HUDEP-2 (cell line): ENCODE measurements around the gene EIF3L.

Experiments used
- DNase-seq, 76 experiments: peaks; one replicate each; lab custom pipeline; 2025; ENCODE audit not compliant: unreplicated experiment in 76 of 76; lab: John Stamatoyannopoulos, UW

The EIF3L gene

DNA sequence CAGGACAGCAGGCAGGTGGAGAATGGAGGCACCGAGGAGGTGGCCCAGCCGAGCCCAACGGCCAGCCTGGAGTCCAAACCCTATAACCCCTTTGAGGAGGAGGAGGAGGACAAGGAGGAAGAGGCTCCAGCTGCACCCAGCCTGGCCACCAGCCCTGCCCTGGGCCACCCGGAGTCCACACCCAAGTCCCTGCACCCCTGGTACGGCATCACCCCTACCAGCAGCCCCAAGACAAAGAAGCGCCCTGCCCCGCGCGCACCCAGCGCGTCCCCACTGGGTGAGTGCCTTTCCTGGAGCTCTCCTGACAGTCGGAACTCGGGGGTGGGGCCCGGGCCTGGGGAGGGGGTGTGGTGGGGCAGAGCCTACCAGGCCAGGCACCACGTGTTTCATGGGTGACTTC is 76.5 kb downstream of the EIF3L start:
- DNase-seq, result no peak

- DNase-seq, result peak in 1 of 76 experiments; percentile 21
Measured at GRCh38 chr22:37926358-37926757, 77.1 kb downstream of the EIF3L start.

GRCh38 chr22:37926771-37927636 is 77.8 kb downstream of the EIF3L start:
- DNase-seq, result peak in 43 of 76 experiments; percentile 3 to 83 (median 54)

- DNase-seq, result no peak
Measured at GRCh38 chr22:37927637-37927936, 78.4 kb downstream of the EIF3L start.

DNA sequence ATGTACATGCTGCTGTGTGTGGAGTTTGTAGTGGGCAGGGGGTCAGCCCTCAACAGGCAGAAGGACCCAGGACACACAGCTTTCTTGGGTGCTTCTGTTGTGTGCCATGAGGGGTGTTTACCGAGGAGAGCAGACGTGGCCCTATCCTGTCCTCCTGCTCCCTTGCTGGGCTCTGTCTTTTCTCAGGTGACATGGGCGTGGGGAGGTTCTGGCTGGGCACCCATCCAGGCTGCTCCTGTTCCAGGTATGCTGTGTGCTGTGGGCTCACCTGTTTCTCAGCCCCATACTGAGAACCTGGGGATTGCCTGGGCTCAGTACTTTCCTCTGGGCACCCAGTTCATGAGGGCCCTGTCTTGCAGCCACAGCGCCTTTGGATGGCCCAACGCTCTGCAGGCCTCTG is 80.2 kb downstream of the EIF3L start:
- DNase-seq, result no peak

GRCh38 chr22:37930270-37930951 is 81.2 kb downstream of the EIF3L start:
- peak in 40 of 76 experiments; percentile 13 to 63 (median 37) for DNase-seq

DNA sequence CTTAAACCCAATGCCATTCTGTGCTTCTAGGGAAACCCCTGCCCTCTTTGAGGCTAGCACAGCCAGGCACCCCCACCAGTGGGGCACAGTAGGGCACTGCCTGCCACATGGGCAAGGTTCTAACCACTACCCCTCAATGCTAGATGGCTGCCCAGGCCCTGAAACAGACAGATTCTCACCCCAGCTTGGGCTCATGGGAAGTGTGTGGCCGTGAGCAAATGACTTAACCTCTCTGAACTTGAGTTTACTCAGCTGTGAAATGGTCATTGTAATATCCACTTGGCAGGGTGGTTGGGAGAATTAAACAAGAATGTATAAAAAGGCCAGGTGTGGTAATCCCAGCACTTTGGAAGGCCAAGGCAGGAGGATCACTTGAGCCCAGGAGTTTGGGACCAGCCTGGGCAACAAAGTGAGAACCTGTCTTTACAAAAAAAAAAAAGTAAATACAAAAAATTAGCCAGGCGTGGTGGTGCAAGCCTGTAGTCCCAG is 81.8 kb downstream of the EIF3L start:
- no peak for DNase-seq

GRCh38 chr22:37931893-37932389 is 82.7 kb downstream of the EIF3L start:
- peak in 15 of 76 experiments; percentile 1 to 56 (median 17) for DNase-seq

- DNase-seq, result no peak
Measured at GRCh38 chr22:37932401-37932800, 83.2 kb downstream of the EIF3L start.

- DNase-seq, result no peak
Measured at GRCh38 chr22:37932821-37933578, 83.8 kb downstream of the EIF3L start.

- peak in 73 of 76 experiments; percentile 30 to 92 (median 83) for DNase-seq
Measured at GRCh38 chr22:37933711-37934376, 84.6 kb downstream of the EIF3L start.
